B cell (primary cell): Measurements from ENCODE around the gene LPAR2. TPM values are rescaled to one million over a fixed set of nuclear protein-coding genes. Genes with fewer than 3 reads are reported as not detected.

Experiments used
- ATAC-seq: fragments of 200-7000 bp; cut with Tn5 transposase; one replicate; pipeline ENCODE4 v1.10.0; 2021; ENCODE audit warnings: low read depth, mild to moderate bottlenecking, moderate number of reproducible peaks, moderate library complexity
- CTCF ChIA-PET: fragments of 350-600 bp; sonication (Branson Sonifier 250); formaldehyde crosslinking; loops from one replicate; lab custom pipeline; 2021; ENCODE audit warnings: antibody characterized with exemption, inconsistent platforms; lab: Charles Lee
- POLR2A ChIA-PET: fragments of 350-600 bp; sonication (Branson Sonifier 250); formaldehyde crosslinking; loops from one replicate; lab custom pipeline; 2021; ENCODE audit warnings: antibody characterized with exemption; lab: Charles Lee
- DNase-seq: peaks from one replicate; pipeline ENCODE4 v3.0.0; 2013
- H2AFZ ChIP-seq: 2 replicates; pipeline ENCODE4 v1.6.1; 2012; ENCODE audit warnings: mild to moderate bottlenecking, low read depth, low read length; ENCODE audit not compliant: insufficient read depth, poor library complexity, severe bottlenecking
- H3K27ac ChIP-seq, 2 donors: 1 replicate in 1 of 2; 2 replicates in 1 of 2; pipeline ENCODE4 v1.5.1; 2012 to 2013; ENCODE audit warnings: low read length in 2 of 2, mild to moderate bottlenecking in 2 of 2, moderate library complexity in 1 of 2
- H3K27me3 ChIP-seq, 4 experiments: fragments of 200-600 bp in 1 of 4; sonication (generic) in 1 of 4; replicated peaks in 1 of 4; 1 replicate in 2 of 4; 2 replicates in 2 of 4; pipeline versions ENCODE4 v1.6.1 to v1.7.0; 2013 to 2016; ENCODE audit warnings: low read length in 3 of 4, mild to moderate bottlenecking in 2 of 4, mixed read lengths in 1 of 4, moderate library complexity in 1 of 4; ENCODE audit not compliant: insufficient read depth in 4 of 4, control insufficient read depth in 3 of 4; ENCODE audit errors: control extremely low read depth in 1 of 4
- H3K36me3 ChIP-seq, 2 experiments: replicated peaks in 1 of 2; 1 replicate in 1 of 2; 2 replicates in 1 of 2; pipeline versions ENCODE4 v1.6.1 to v1.7.1; 2013; ENCODE audit warnings: low read length in 1 of 2; ENCODE audit not compliant: insufficient read depth in 2 of 2, control insufficient read depth in 1 of 2; ENCODE audit errors: control extremely low read depth in 1 of 2, extremely low read depth in 1 of 2
- H3K4me1 ChIP-seq, 2 donors: fragments of 200-600 bp in 1 of 2; sonication (generic) in 1 of 2; 1 replicate in 1 of 2; 2 replicates in 1 of 2; pipeline versions ENCODE4 v1.5.1 to v1.6.1; 2013 to 2017; ENCODE audit warnings: low read length in 2 of 2; ENCODE audit not compliant: control insufficient read depth in 2 of 2, insufficient read depth in 2 of 2
- H3K4me2 ChIP-seq: replicated peaks from 2 replicates; pipeline ENCODE3; 2012; ENCODE audit warnings: mild to moderate bottlenecking, low read depth, low read length; ENCODE audit not compliant: poor library complexity, severe bottlenecking
- H3K4me3 ChIP-seq, 5 experiments: fragments of 200-600 bp in 1 of 5; sonication (generic) in 1 of 5; 1 replicate in 3 of 5; 2 replicates in 2 of 5; pipeline versions ENCODE4 v1.5.1 to v1.7.0; 2011 to 2016; ENCODE audit warnings: low read length in 4 of 5, mild to moderate bottlenecking in 4 of 5, low read depth in 2 of 5, control low read depth in 1 of 5, moderate library complexity in 1 of 5; ENCODE audit not compliant: insufficient read depth in 1 of 5; ENCODE audit errors: control extremely low read depth in 1 of 5, extremely low read depth in 1 of 5
- H3K79me2 ChIP-seq: fragments of 200-600 bp; sonication (generic); one replicate; pipeline ENCODE4 v1.6.0; 2016; ENCODE audit warnings: low read length; ENCODE audit not compliant: control insufficient read depth, insufficient read depth
- H3K9ac ChIP-seq: fragments of 200-600 bp; sonication (generic); 2 replicates; pipeline ENCODE4 v1.6.1; 2017; ENCODE audit warnings: mild to moderate bottlenecking, low read length, moderate library complexity
- H3K9me3 ChIP-seq, 3 donors: one replicate each; pipeline versions ENCODE4 v1.6.1 to v1.7.1; 2013; ENCODE audit warnings: low read length in 2 of 3; ENCODE audit not compliant: control insufficient read depth in 2 of 3, insufficient read depth in 1 of 3; ENCODE audit errors: control extremely low read depth in 1 of 3
- H4K20me1 ChIP-seq: 2 replicates; pipeline ENCODE4 v1.6.0; 2012; ENCODE audit warnings: mild to moderate bottlenecking, low read length; ENCODE audit not compliant: insufficient read depth, control insufficient read depth, poor library complexity, severe bottlenecking
- H3K27ac Mint-ChIP-seq: one replicate; pipeline ENCODE4 v1.8.0; 2021; ENCODE audit warnings: mixed read lengths
- H3K27me3 Mint-ChIP-seq: one replicate; pipeline ENCODE4 v1.8.0; 2021; ENCODE audit warnings: mixed read lengths
- H3K4me1 Mint-ChIP-seq: one replicate; pipeline ENCODE4 v1.8.0; 2021; ENCODE audit warnings: mixed read lengths
- H3K4me3 Mint-ChIP-seq: one replicate; pipeline ENCODE4 v1.8.0; 2021; ENCODE audit warnings: mixed read lengths
- H3K9me3 Mint-ChIP-seq: one replicate; pipeline ENCODE4 v1.8.0; 2022; ENCODE audit warnings: mixed read lengths; ENCODE audit not compliant: insufficient read depth
- CTCF ChIP-seq: fragments of 200-600 bp; IDR thresholded peaks from one replicate; pipeline ENCODE4 v1.8.0; 2022; ENCODE audit warnings: antibody characterized with exemption, mild to moderate bottlenecking
- EZH2 ChIP-seq: IDR thresholded peaks from 2 replicates; pipeline ENCODE4 v1.6.1; 2012; ENCODE audit warnings: borderline replicate concordance, low read depth, mild to moderate bottlenecking, moderate library complexity, low read length; ENCODE audit not compliant: insufficient read depth, poor library complexity, severe bottlenecking
- WGBS: methylation state at CpG from one replicate; pipeline ENCODE4 v1.1.5; 2013; ENCODE audit warnings: missing lambda C conversion rate; ENCODE audit not compliant: insufficient coverage; 5-methylcytosine and 5-hydroxymethylcytosine counted together
- intact Hi-C: fragments of 100-400 bp; cut with micrococcal nuclease; formaldehyde crosslinking; loops from one replicate; pipeline ENCODE4 v1.10.0; 2022
- polyA plus RNA-seq: library from polyadenylated mRNA; depleted of rRNA; stranded (reverse); fragments of >200 nt; gene quantifications from 2 replicates; pipeline ENCODE4 v1.2.3, GENCODE V29; 2012
- total RNA-seq, 2 donors: library from RNA; stranded (reverse); fragments of 120-200 nt in 1 of 2; gene quantifications; 1 replicate in 1 of 2; 2 replicates in 1 of 2; pipeline versions ENCODE4 v1.2.3 to v1.2.4, GENCODE V29; 2013 to 2022

LPAR2 gene
- total and polyA plus RNA-seq, 2 donors (not counting 1 experiment from before 2014, with no cell fraction given) = 27.1 to 37.2 TPM

- H3K4me3 Mint-ChIP-seq = no peak overlapping the region
- peaks cover 0 to 53% of the 10 kb centered on the region in 2 experiments for H3K36me3 ChIP-seq
Observed at GRCh38 chr19:19631346-19631745, 3.3 kb upstream of the LPAR2 start.

GRCh38 chr19:19630426-19630825 is 2.4 kb upstream of the LPAR2 start:
- peaks cover 7 to 21% of the 10 kb centered on the region in 2 donors for H3K4me1 ChIP-seq
- H3K27ac ChIP-seq = no peak overlapping the region
- peaks cover 17% of the 10 kb centered on the region for H4K20me1 ChIP-seq
- peak; percentile 17 for DNase-seq
- POLR2A ChIA-PET = no interaction called here
- no peak overlapping the region for H3K9ac ChIP-seq
- CTCF ChIA-PET = no interaction called here
- no peaks in the 10 kb centered on the region for H3K27me3 ChIP-seq
- intact Hi-C loops = no loop called here
- no peak overlapping the region for H2AFZ ChIP-seq
- H3K9me3 ChIP-seq = peaks cover 0 to 2% (median 0%) of the 10 kb centered on the region in 3 donors
- TF ChIP-seq EZH2 (no peak), CTCF (no peak)
- ATAC-seq = no peak
- peaks cover 0 to 46% of the 10 kb centered on the region in 2 experiments for H3K36me3 ChIP-seq
- 100% methylated on average over 1 of the region's 2 CpGs for WGBS
- Mint-ChIP-seq H3K9me3 (no peaks in the 10 kb centered on the region), H3K4me3 (no peak overlapping the region), H3K27ac (peak overlapping the region; percentile 53), H3K27me3 (no peaks in the 10 kb centered on the region), H3K4me1 (peaks cover 22% of the 10 kb centered on the region)
- no peak overlapping the region for H3K4me2 ChIP-seq
- H3K79me2 ChIP-seq = peaks cover 6% of the 10 kb centered on the region
- H3K4me3 ChIP-seq = no peak overlapping the region

More at GRCh38 chr19:19631346-19631745, 3.3 kb upstream of the LPAR2 start:
- intact Hi-C loops = no loop called here
- ATAC-seq (no peak), DNase-seq (peak; percentile 10)
- peaks cover 17% of the 10 kb centered on the region for H4K20me1 ChIP-seq
- CTCF ChIA-PET = interaction anchor here (1.1 kb wide), 1 partner anchor 30 kb away, joined by 3 read pairs; no protein-coding TSS in a partner anchor
- POLR2A ChIA-PET = no interaction called here
- no peak overlapping the region for H2AFZ ChIP-seq
- H3K9me3 ChIP-seq = peaks cover 0 to 2% (median 0%) of the 10 kb centered on the region in 3 donors
- no peak overlapping the region for H3K4me3 ChIP-seq
- no peaks in the 10 kb centered on the region for H3K27me3 ChIP-seq
- no peak for TF ChIP-seq CTCF
- TF ChIP-seq EZH2 = no peak
- H3K4me2 ChIP-seq = no peak overlapping the region
- H3K4me1 ChIP-seq = peaks cover 7 to 21% of the 10 kb centered on the region in 2 donors
- peaks cover 18% of the 10 kb centered on the region for H3K4me1 Mint-ChIP-seq
- 96% methylated on average over 7 of the region's 7 CpGs for WGBS
- no peaks in the 10 kb centered on the region for H3K9me3 Mint-ChIP-seq
- H3K79me2 ChIP-seq = peaks cover 6% of the 10 kb centered on the region
- H3K27ac Mint-ChIP-seq = no peak overlapping the region
- no peaks in the 10 kb centered on the region for H3K27me3 Mint-ChIP-seq
- no peak overlapping the region for H3K27ac ChIP-seq
- no peak overlapping the region for H3K9ac ChIP-seq
